IPS-NIHi11 (cell line): Measurements from ENCODE around the gene ADH4.
"Not testable (repeated sequence)": the region's sequence is repeated elsewhere in the genome, so short reads cannot be mapped to it uniquely, and the experiment has no call there.

Experiments used
- DNase-seq: peaks from one replicate; pipeline ENCODE4 v3.0.0; 2012; ENCODE audit warnings: mixed read lengths, low spot score

Gene ADH4

GRCh38 chr4:99144070-99144469 lies at the start of gene ADH4:
Gene ADH4, minus strand, starts transcription at chr4:99144297. Its CDS starts 75 bp downstream, at chr4:99144222.
- no peak for DNase-seq

GRCh38 chr4:99190336-99190735 lies 46.2 kb upstream of the ADH4 start:
- no peak for DNase-seq

DNA sequence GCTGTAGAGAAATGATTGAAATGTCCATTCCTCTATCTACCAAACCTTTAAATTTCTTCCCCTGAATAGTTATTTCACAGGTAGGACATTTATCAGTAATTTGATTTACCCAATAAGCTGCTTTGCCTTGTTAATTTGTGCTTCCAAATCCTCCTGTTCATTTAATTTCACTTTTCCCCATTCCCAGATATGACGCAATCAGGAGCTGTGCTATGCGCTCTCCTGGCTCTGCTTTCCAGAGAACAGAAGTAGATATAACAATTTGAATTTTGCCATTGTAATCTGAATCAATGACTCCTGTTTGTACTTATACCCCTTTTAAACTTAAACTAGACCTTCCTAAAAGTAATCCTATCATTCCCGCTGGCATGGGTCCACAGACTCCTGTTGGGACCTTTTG lies 45.8 kb upstream of the ADH4 start:
- DNase-seq = not testable (repeated sequence)

DNA sequence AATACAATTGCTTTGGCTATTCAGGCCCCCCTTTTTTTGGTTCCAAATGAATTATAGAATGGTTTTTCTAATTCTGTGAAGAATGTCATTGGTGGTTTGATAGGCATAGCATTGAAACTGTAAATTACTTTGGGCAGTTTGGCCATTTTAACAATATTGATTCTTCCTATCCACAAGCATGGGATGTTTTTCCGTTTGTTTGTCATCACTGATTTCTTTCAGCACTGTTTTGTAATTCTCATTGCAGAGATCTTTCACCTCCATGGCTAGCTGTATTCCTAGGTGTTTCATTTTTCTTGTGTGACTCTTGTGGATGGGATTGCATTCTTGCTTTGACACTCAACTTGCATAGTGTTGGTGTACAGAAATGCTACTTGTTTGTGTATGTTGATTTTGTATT lies 41.9 kb upstream of the ADH4 start:
- no peak for DNase-seq

DNA sequence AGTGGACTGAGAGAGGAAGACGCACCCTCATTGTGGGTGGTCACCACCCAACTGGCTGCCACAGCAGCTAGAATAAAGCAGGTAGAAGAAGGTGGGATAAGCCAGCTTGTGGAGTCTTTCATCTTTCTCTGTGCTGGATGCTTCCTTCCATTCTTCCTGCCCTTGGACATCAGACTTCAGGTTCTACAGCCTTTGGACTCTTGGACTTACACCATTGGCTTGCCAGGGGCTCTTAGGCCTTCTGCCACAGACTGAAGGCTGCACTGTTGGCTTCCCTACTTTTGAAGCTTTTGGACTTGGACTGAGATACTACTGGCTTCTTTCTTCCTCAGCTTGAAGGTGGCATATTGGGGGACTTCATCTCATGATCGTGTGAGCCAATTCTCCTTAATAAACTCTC lies 41.5 kb upstream of the ADH4 start:
- no peak for DNase-seq

DNA sequence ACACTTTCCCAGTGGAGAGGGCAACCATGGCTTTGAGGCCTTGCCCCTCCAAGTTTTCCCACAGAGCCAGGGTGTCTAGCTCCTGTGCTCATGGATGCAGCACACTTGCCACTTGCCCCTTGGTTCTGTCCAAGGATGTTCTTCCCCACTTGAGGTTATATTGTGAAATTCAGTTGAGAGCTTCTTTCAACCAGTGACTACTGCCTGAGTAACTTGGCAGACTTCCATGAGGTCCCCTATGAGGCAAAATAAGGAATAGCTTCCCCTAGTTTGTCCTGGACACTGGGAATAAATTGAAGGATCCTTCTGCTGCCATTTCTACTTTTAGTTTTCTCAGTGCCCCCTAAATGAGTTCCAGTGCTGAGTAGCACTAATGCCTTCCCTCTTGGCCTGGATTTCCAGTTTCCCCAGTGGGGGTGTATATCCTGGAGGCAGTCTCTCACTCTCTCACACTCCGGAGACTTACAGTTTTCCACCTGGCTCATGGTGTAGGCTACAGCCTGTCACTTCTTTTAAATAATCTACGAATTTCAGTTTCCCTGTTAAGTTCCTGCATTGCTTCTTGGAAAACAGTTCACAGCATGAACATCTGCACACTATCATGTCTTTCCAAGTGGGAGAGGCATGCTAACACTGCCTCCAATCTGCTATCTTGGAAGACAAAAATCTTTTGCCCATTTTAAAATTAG lies 36.4 kb upstream of the ADH4 start:
- no peak for DNase-seq

DNA sequence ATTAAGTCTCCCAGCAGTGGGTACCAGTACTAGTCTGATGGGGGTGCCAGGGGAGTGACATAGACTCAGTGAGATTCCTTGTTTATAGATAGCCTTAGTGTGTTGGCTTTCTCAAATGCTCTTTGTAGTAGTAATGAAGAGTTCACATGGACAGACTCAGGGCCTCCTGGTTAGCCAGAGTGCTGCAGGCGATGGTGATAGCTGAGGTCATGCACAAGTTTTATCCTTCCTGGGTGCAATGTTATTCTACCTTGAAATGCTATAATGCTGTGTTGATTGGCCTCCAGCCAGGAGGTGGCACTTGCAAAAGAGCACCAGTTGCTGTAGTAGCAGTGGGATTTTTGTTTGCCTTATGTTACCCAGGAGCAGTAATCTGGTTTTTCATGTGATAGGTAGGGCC lies 35.5 kb upstream of the ADH4 start:
- DNase-seq = no peak

GRCh38 chr4:99179178-99179577 lies 35.1 kb upstream of the ADH4 start:
- DNase-seq = no peak

- no peak for DNase-seq
Measured at GRCh38 chr4:99166544-99166943, 22.4 kb upstream of the ADH4 start.

DNA sequence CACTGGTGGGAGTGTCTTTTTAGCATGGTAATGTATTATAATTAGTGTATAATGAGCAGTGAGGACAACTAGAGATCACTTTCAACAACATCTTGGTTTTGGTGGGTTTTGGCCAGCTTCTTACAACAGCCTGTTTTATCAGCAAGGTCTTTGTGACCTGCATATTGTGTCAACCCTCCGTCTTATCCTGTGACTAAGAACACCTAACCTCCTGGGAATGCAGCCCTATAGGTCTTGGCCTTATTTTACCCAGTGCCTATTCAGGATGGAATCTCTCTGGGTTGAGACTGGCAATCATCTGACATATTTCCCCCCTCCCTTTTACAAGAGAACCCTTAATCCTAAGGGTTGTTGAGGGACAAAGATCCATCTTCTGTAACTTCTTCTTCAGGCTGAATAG lies 21.9 kb upstream of the ADH4 start:
- no peak for DNase-seq

- no peak for DNase-seq
Measured at GRCh38 chr4:99161373-99162099, 17.4 kb upstream of the ADH4 start.

DNA sequence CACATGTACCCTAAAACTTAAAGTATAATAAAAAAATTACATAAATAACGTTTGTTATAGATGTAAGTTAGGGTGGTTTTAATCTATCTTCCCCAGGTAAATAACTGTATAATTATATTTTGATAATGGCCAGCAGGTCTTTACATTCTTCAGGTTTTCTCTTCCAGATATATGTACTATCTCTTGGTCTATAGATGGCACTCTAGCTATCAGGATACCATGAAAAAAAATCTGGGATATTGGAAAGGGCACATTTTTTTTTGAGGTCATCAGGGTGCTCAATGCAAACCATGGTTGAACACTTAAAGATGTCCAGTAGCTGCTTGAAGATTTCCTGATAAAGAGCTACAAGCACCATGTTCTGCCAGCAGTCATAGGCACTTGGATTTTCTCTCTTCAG lies 15.6 kb upstream of the ADH4 start:
- DNase-seq = no peak

DNA sequence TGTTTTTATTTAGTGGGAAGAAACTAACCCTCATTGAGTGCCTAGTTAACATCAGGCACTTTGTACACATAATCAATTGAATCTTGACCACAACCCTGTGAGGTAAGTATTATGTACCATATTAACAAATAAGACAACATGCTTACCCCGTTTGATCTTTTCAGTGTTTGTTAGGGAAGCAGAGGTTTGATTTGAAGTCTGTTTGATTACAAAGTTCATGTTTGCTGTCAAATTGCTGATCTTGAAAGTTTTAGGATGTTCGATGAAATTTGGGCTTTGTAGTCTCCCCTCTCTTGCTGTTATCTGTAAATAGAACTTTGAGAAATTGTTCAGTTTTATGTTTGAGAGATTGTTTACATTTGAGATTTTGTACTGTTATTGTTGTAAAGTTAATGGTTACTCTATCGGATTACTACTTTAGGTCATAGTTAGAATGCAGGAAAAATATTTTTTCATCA lies 13.4 kb upstream of the ADH4 start:
- DNase-seq = no peak

DNA sequence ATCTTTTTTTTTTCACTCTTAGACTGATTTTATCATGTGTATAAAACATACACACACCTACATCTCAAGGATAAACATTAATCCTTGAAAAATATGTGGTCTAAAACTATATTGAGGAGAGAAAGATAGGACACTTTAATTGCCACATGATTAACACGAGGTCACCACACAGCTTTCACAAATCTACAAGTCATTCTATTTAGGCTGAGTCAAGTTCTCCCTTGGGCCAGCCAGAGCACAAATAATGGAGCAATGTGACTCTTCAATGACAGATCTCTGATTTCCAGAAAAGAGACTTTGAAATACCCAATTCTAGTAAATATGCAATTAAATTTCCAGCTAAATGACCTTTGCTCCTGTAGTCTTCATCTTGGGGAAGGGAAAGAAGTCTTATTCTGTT lies 12.9 kb upstream of the ADH4 start:
- no peak for DNase-seq

DNA sequence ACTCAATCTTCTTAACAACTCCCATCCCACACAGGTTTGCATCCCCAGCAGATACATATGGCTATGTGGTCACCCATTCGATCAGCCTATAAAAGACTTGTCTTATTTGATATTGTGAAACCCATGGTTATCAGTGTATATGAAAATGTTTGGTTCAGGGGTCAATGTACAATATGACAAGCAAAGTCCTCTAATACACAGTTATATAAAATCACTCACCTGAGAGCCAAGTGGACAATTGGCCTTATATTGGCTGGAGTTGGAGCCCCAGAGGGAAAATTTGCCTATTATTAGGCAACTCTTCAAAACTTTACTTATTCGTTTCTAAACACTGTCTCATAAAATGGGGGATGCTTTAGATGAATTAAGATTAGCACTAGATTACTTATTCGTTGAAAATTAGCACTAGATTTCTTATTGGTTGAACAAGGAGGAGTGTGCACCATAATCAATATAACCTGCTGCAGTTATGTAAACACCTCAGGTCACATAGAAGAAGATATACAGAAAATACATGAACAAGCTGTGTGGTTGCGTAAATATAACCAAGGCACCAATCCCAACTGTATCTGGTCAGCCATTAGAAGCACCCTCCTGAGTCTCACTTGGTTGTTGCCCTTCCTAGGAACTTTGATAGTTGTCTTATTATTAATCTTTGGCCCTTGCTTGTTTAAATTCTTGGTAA lies 10.7 kb upstream of the ADH4 start:
- no peak for DNase-seq

- no peak for DNase-seq
Measured at GRCh38 chr4:99151995-99152394, 7.9 kb upstream of the ADH4 start.

GRCh38 chr4:99151452-99151851 lies 7.4 kb upstream of the ADH4 start:
- DNase-seq = no peak

GRCh38 chr4:99149426-99150019 lies 5.4 kb upstream of the ADH4 start:
- DNase-seq = no peak

- no peak for DNase-seq
Measured at GRCh38 chr4:99148550-99148949, 4.5 kb upstream of the ADH4 start.

DNA sequence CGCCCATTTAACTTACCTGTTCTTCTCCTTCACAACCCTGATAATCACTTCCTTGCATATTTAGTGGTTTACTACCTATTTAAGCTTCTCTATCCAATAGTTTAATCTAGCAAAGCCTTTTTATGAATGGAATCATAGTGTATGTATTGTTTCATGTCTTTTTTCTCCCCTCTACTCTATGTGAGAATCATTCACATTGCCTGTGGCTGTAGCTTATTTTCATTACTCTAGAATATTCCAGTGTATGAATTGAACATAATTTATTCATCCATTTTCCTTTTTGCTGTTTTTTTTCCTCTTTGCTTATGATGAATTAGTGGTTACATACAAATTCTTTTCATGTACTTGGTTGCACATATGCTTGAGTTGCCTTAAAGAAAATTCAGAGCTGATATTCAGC lies 490 bp upstream of the ADH4 start:
- DNase-seq = no peak

- no peak for DNase-seq
Measured at GRCh38 chr4:99136329-99136728, 7.8 kb downstream of the ADH4 start.

DNA sequence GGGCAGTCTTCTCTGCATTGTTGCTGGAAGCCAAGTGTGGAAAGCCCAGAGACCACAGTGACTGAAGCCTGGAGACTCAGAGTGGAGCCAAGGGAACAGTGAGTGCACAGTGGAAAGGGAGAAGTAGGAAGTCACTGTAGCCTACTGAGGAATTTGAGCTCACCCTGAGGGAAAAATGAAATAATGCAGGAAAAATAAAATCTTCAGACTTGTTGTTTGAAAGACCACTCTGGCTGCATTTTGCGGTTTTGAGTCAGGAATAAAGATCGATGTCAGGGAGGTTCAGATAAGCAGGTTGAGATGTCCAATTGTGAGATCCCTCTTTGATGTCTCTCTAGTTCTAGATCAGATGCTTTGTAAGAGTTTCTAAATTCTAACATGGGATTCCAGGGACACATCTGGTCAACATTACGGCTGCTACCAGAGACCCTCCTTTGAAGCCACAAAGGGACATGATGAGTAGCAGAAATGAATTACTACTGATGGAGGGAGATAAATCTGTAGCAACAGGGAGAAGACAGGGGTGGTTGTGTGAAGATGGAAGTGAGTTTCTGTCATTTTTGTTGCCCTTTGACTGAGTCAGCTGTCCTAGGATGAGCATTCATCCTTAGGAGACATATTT lies 8.4 kb downstream of the ADH4 start:
- DNase-seq = no peak
